ENCODE data around the gene NPIPA5.
"Not testable (repeated sequence)": the region's sequence is repeated elsewhere in the genome, so short reads cannot be mapped to it uniquely, and the experiment has no call there.

The NPIPA5 gene

DNA sequence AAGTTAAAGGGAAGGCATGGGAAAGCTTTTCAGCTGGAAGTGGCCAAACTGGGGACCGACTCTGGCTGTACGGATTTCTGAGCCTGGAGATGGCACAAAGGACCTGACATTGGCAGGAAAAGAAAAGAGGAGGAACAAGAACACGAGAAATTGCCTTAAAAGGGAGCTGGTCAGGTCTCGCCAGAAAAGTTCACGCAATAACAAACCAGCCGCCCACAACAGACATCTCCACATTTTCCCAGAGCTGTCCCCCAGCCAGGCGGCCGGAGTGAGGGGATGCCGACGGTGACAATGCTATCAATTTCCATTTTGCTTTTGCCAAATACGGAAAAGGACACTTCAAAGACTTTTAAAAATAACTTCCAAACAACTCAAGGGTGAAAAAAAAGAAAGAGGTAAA, 26.8 kb downstream of the NPIPA5 start:
- not testable (repeated sequence) for H3K27ac Mint-ChIP-seq; DNase-seq; H3K36me3 Mint-ChIP-seq; ATAC-seq (replicated peaks); H3K9me3 Mint-ChIP-seq; H3K27me3 Mint-ChIP-seq; H3K4me1 Mint-ChIP-seq; H3K4me3 Mint-ChIP-seq

DNA sequence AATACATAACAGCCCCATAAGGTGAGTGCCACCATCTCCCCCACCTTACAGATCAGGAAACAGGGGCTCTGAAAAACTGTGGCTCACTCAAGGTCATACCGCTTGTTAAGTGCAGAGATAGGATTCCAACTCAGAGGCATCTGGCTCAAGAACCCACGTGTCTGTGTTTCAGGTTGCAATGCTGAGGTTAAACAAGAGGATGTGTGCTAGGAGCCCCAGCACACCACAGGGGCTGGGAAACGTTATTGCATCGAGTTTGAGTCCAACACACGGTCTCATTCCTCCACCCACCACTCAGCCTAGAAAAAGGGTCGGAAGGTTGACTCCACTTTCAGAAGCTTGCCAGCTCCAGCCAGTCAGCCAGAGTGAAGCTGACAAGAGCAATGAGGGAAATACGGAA, 29.4 kb downstream of the NPIPA5 start:
- H3K9me3 Mint-ChIP-seq; H3K4me1 Mint-ChIP-seq; DNase-seq; H3K4me3 Mint-ChIP-seq; H3K36me3 Mint-ChIP-seq; ATAC-seq (replicated peaks); H3K27ac Mint-ChIP-seq; H3K27me3 Mint-ChIP-seq: not testable (repeated sequence)

DNA sequence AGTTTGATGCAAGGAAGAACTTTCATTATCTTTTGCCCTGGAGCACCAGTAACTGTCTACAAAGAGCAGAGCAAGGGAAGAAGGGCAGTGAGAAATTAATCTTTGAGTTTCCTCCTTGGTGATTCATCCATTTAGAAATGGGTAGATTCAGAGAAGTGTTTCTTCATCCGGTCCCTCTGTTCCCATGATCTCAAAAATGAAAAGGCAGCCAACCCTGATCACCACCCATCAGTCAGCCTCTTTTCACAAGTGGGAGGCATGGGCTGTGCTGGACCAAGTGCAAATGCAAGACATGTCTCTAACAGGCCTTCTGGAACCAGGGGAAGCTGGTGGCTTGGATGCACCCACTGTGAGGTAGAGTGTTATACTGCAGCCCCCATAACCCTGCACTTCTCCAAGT, 35.8 kb downstream of the NPIPA5 start:
- H3K27ac Mint-ChIP-seq; H3K4me1 Mint-ChIP-seq; H3K4me3 Mint-ChIP-seq; H3K9me3 Mint-ChIP-seq; H3K27me3 Mint-ChIP-seq; H3K36me3 Mint-ChIP-seq; DNase-seq; ATAC-seq (replicated peaks): not testable (repeated sequence)

DNA sequence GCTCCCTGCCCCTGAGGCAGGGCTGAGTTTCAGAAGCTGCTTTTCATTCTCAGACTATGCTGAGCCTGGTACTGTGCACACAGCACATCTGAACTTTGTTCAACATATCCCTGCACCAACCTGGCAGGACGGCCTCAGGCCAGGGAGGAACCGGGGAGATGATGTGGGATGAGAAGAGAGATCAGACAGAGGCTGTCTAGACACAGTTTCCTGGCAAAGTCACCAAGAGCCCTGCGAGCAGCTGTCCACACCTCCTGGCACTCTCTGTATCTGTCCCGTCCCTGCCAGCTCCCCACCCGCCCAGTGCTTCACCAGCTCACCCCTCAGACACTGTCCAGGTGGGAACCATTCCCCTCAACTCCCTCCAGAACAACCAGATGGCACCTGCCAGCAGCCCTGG, 39.1 kb downstream of the NPIPA5 start:
- not testable (repeated sequence) for H3K36me3 Mint-ChIP-seq; DNase-seq; H3K4me1 Mint-ChIP-seq; ATAC-seq (replicated peaks); H3K27me3 Mint-ChIP-seq; H3K27ac Mint-ChIP-seq; H3K4me3 Mint-ChIP-seq; H3K9me3 Mint-ChIP-seq

DNA sequence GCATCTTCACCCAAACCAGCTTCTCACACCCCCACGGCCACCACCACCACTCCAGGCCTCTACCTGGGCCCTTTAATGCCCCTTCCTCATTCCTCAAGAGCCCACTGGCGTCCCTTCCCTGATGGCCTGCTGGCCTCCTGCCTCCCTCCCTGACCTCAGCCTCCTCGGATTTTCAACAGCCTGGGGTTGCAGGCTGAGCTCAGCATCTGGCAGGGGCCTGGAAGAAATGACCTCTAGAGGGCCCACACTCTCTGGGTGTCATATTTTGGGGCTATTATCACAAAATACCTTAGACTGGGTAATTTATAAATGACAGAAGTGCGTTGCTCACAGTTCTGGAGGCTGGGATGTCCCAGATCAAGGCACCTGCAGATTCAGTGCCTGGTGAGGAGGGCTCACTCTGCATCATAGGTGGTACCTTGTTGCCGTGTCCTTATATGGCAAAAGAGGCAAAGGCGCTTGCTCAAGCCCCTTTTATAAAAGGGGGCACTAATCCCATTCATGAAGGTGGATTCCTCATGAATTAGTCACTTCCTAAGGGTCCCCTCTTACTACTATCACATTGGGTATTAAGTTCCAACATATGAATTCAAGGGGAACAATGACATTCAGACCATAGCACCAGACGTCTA, 40.0 kb downstream of the NPIPA5 start:
- not testable (repeated sequence) for H3K27ac Mint-ChIP-seq; ATAC-seq (replicated peaks); H3K9me3 Mint-ChIP-seq; H3K27me3 Mint-ChIP-seq; DNase-seq; H3K4me1 Mint-ChIP-seq; H3K36me3 Mint-ChIP-seq; H3K4me3 Mint-ChIP-seq

DNA sequence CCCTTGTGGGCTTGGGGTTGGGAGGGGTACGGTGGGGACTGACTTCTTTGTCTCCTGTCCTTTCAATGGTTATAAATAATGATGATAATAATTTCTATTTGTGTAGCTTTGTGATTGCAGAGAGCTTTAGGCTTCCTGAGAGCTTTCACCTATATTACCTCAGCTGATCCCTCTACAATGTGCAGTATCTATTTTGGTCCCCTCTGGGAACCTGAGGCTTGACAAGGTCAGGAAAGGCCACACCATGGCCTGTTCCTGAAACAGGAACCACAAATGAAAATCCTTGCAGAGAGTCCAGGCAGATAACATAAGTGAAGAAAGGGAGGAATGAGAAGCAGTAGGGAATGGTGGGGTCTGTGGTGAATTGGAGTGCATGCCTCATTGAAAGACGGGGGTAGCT, 42.5 kb downstream of the NPIPA5 start:
- not testable (repeated sequence) for H3K36me3 Mint-ChIP-seq; H3K27ac Mint-ChIP-seq; DNase-seq; ATAC-seq (replicated peaks); H3K27me3 Mint-ChIP-seq; H3K9me3 Mint-ChIP-seq; H3K4me3 Mint-ChIP-seq; H3K4me1 Mint-ChIP-seq

DNA sequence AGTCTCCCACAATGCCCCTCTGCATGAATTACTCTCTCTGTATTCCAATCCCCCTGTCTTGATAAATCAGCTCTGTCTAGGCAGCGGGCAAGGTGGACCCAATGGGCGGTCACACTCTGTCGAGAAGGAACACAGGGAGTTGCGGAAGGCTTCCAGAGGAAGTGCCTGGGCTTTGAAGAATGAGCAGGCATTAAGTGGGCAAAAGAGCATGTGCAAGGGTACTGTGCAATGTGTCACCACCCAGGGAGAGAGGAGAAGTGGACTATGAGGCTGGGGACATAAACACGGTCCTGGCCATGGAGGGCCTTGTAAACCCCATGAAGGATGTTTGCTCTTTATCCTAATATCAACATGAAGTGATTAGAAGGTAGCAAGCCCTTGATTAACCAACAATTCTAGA, 44.1 kb downstream of the NPIPA5 start:
- not testable (repeated sequence) for H3K4me3 Mint-ChIP-seq; DNase-seq; H3K27ac Mint-ChIP-seq; H3K9me3 Mint-ChIP-seq; ATAC-seq (replicated peaks); H3K4me1 Mint-ChIP-seq; H3K27me3 Mint-ChIP-seq; H3K36me3 Mint-ChIP-seq

DNA sequence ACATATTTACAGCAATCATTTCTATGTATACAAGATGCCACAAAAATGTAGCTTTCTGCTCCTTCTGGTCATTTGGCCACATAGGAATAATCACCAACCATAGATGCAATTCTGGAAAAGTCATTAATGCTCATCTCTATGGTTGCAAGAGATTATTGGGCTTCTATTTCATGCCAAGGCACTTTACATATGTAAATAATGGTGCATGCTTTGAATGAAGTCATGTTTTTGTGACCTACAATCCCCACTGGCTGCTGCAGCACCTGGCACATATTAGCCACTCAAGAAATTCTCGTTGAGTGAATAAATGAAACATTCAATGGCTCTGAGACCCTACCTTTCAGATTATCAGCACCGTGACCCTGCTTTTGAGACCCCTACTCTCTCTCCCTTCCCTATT, 47.1 kb downstream of the NPIPA5 start:
- not testable (repeated sequence) for H3K4me1 Mint-ChIP-seq; H3K4me3 Mint-ChIP-seq; H3K27me3 Mint-ChIP-seq; H3K27ac Mint-ChIP-seq; H3K9me3 Mint-ChIP-seq; H3K36me3 Mint-ChIP-seq; ATAC-seq (replicated peaks); DNase-seq

DNA sequence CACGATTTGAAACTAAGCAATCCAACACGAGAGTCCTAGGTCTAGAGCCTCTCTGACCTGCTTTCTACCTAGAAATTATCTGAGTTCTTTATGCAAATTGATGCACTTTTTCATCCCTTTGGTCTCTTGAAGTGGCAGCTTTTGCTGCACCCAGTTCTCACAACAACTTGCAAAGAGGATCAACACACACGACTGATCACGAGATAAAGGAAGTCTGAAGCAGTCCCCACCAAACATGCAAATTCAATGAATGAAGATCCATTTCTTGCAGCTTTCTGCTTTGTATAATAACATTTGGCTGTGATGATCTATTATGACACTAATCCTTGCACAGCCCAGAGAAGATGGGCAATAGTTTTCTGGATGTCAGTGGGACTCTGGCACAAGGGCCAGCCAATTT, 53.1 kb downstream of the NPIPA5 start:
- not testable (repeated sequence) for H3K4me1 Mint-ChIP-seq, H3K9me3 Mint-ChIP-seq, DNase-seq, H3K27ac Mint-ChIP-seq, H3K4me3 Mint-ChIP-seq, H3K36me3 Mint-ChIP-seq, H3K27me3 Mint-ChIP-seq
- peak; percentile 27 to 36 for ATAC-seq (replicated peaks)

DNA sequence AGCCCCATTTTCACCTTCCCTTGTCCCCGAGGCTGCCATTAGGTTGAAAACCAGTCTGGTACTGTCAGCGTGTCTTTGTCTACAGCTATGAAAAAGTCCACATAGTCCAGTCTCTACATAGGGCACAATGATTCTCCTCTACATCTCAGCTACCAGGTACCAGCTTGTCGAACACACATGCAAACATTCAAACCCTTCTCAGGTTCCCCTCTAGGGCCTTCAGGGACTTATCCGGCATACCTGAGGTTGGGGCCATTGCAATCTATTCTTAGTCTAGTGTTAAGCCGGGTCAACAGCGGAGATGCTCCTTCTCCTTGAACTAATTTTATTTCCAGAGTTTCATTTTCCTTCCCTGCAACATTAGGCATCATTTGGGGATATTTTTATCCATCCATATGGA, 54.7 kb downstream of the NPIPA5 start:
- not testable (repeated sequence) for DNase-seq; H3K27me3 Mint-ChIP-seq; H3K4me1 Mint-ChIP-seq; H3K36me3 Mint-ChIP-seq; H3K4me3 Mint-ChIP-seq; H3K9me3 Mint-ChIP-seq; ATAC-seq (replicated peaks); H3K27ac Mint-ChIP-seq

DNA sequence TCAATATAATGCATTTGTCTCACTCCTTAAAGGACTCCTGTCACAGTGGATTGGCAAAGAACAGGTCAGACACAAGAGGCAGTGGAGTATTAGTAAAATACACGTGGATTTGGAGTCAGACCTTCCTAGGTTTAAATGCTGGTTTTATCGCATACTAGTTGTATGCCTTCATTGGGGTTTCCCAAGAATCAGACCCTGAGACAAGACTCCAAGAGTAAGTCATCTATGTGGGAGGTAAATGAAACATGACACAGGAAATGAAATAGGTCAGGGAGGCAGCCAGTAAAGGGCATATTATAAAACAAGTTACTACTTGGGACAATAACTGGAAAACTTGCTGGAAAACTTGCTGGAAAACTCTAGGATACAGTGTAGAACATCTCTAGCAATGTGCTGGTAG, 56.9 kb downstream of the NPIPA5 start:
- H3K4me1 Mint-ChIP-seq; H3K36me3 Mint-ChIP-seq; H3K27me3 Mint-ChIP-seq; ATAC-seq (replicated peaks); H3K27ac Mint-ChIP-seq; H3K9me3 Mint-ChIP-seq; DNase-seq; H3K4me3 Mint-ChIP-seq: not testable (repeated sequence)

DNA sequence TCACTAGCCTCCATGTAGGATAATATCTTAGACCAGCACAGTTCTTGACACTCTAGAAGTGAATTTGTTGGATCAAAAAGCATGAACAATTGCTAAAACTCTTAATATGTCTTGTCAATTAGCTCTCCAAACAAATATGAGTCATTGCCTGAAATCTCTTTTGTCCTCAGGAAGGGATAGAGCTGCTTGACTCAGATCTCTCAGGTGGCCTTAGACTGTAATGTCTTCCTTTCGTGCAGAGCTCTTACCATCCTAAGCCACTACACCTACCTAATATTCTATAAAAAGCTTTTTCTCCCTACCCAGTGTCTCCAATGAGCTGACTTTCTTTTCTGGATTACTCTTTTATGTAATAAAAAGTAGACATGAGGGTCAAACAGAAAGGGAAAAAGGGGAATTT, 63.5 kb downstream of the NPIPA5 start:
- H3K36me3 Mint-ChIP-seq; H3K9me3 Mint-ChIP-seq; DNase-seq; H3K4me3 Mint-ChIP-seq; H3K27ac Mint-ChIP-seq; H3K4me1 Mint-ChIP-seq; H3K27me3 Mint-ChIP-seq; ATAC-seq (replicated peaks): not testable (repeated sequence)
